Vagina (tissue), 2 donors: Measurements from ENCODE around the gene TRAPPC10.

ENCODE experiments used
- POLR2AphosphoS5 ChIP-seq, 2 donors: sonication (generic); formaldehyde crosslinking; IDR thresholded peaks; one replicate each; pipeline ENCODE4 v1.9.0; 2017; ENCODE audit warnings: antibody characterized with exemption in 2 of 2, mild to moderate bottlenecking in 2 of 2, low read depth in 1 of 2; ENCODE audit not compliant: insufficient read depth in 1 of 2
- TF ChIP-seq, protein P1 (sequence below), 3 experiments: fragments of 450-650 bp in 2 of 3; fragments of 200-600 bp in 1 of 3; sonication (generic) in 1 of 3; IDR thresholded peaks; one replicate each; pipeline ENCODE4 v1.5.1; 2017 to 2019; ENCODE audit warnings: antibody characterized with exemption in 3 of 3, mild to moderate bottlenecking in 2 of 3, moderate library complexity in 2 of 3

GRCh38 chr21:44024257-44024656 lies 12.1 kb downstream of the TRAPPC10 start:
- TF ChIP-seq, protein P1, sequence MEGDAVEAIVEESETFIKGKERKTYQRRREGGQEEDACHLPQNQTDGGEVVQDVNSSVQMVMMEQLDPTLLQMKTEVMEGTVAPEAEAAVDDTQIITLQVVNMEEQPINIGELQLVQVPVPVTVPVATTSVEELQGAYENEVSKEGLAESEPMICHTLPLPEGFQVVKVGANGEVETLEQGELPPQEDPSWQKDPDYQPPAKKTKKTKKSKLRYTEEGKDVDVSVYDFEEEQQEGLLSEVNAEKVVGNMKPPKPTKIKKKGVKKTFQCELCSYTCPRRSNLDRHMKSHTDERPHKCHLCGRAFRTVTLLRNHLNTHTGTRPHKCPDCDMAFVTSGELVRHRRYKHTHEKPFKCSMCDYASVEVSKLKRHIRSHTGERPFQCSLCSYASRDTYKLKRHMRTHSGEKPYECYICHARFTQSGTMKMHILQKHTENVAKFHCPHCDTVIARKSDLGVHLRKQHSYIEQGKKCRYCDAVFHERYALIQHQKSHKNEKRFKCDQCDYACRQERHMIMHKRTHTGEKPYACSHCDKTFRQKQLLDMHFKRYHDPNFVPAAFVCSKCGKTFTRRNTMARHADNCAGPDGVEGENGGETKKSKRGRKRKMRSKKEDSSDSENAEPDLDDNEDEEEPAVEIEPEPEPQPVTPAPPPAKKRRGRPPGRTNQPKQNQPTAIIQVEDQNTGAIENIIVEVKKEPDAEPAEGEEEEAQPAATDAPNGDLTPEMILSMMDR (IDR thresholded peaks at IDR 0.05): no peak
- TF ChIP-seq POLR2AphosphoS5 (IDR thresholded peaks at IDR 0.05; ENCODE audit: insufficient read depth in 1 of 2, low read depth in 1 of 2): no peak
